Sigmoid colon (tissue), 4 donors: ENCODE measurements around the gene TMEM185B.

Source experiments
- CTCF ChIP-seq, 4 experiments: fragments of 450-650 bp in 3 of 4; fragments of 200-600 bp in 1 of 4; IDR thresholded peaks; one replicate each; pipeline ENCODE4 v1.5.1; 2016 to 2019; ENCODE audit warnings: antibody characterized with exemption in 4 of 4, mild to moderate bottlenecking in 3 of 4, moderate library complexity in 2 of 4
- POLR2AphosphoS5 ChIP-seq, 4 donors: sonication (generic); formaldehyde crosslinking; IDR thresholded peaks; one replicate each; pipeline ENCODE4 v1.6.1; 2017; ENCODE audit warnings: antibody characterized with exemption in 4 of 4

GRCh38 chr2:120243211-120243610, 20.0 kb upstream of the TMEM185B start:
- no peak for TF ChIP-seq CTCF (IDR thresholded peaks at IDR 0.05)
- no peak for TF ChIP-seq POLR2AphosphoS5 (IDR thresholded peaks at IDR 0.05)
